ENCODE results near the gene PPP1R10.
A peak's percentile ranks its signal among the peaks of the same experiment; 100 is the strongest.

Gene PPP1R10

GRCh38 chr6:30597315-30598144 is 19.5 kb downstream of the PPP1R10 start:
- peak; percentile 87 for DNase-seq

- no peak for DNase-seq
Observed at GRCh38 chr6:30592287-30592686, 24.8 kb downstream of the PPP1R10 start.

DNA sequence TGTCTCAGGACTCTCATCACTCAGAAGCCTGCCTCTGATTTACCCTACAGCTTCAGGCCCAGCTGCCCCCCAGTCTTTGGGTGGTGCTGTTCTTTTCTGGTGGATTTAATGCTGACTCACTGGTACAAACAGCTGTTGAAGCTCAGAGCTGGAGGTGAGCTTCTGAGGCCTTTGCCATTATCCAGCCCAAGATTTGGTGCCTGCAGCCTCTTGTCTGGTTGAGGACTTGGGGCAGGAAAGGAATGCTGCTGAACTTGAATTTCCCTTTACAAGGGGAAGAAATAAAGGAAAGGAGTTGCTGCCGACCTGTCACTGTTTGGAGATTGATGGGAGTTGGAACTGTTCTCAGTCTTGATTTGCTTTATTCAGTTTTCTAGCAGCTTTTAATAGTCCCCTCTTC is 26.0 kb downstream of the PPP1R10 start:
- no peak for DNase-seq

GRCh38 chr6:30590509-30590908 is 26.5 kb downstream of the PPP1R10 start:
- no peak for DNase-seq

- no peak for DNase-seq
Observed at GRCh38 chr6:30589754-30590358, 27.2 kb downstream of the PPP1R10 start.

GRCh38 chr6:30583921-30584320 is 33.1 kb downstream of the PPP1R10 start:
- no peak for DNase-seq

DNA sequence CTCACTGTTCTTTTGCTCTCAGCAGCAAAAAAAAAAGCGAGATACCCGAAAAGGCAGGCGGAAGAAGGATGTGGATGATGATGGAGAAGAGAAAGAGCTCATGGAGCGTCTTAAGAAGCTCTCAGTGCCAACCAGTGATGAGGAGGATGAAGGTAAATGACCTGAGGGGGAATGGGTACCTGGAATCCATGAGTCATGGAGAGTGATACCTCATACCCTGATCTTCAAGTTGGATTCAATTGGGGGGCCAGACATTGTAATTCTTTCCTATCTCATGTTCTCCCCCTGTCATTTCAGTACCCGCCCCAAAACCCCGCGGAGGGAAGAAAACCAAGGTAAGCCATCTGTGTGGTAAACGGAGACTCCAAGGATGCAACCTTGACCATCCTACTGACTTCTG is 39.0 kb downstream of the PPP1R10 start:
- no peak for DNase-seq

GRCh38 chr6:30573113-30573512 is 43.9 kb downstream of the PPP1R10 start:
- DNase-seq = no peak

- no peak for DNase-seq
Observed at GRCh38 chr6:30572148-30572547, 44.9 kb downstream of the PPP1R10 start.

DNA sequence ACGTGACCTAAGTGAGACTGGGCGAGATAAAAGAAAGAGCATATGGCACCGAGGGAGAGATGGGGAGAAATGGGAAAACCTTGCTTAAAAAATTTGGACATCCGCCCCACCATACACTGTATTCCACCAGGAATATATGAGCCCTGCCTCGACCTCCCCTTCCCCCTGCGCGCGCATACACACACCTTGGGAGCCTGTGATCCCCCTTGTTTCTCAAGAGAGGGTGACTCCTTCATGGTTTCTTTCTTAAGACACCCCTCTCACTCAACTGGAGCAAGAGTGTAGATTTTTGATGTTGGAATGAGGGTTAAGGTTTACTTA is 45.3 kb downstream of the PPP1R10 start:
- DNase-seq = no peak

DNA sequence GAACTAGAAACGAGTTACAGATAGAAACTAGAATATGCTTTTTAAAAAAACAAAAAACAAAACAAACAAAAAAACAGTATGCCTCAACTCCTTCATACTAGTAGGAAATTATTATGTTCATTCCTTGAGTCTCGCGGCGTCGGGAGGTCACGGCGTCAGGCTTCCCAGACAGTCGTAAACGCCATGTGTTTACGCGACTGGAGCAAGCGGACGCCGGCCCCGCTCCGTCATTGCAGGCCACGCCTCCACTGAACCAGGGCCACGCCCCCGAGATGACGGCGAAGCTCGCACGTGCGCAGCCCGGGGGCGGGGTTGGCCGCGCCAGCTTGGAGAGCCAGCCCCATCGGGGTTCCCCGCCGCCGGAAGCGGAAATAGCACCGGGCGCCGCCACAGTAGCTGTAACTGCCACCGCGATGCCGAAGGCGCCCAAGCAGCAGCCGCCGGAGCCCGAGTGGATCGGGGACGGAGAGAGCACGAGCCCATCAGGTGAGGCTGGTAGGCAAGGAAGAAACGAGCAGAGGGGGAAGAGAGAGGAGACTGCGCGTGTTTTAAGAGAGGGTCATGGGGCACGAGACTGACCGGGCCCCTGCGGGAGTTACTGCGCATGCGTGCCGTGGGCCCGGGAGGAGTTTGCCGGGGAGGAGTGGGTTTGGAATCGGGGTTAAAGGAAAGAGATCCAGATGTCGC is 45.8 kb downstream of the PPP1R10 start, which contains the start of gene ABCF1:
ABCF1 (plus strand) TSS at position 368 of the 687 bp plus-strand sequence; CDS start at position 414, 46 bp downstream.
- peak; percentile 99 for DNase-seq

DNA sequence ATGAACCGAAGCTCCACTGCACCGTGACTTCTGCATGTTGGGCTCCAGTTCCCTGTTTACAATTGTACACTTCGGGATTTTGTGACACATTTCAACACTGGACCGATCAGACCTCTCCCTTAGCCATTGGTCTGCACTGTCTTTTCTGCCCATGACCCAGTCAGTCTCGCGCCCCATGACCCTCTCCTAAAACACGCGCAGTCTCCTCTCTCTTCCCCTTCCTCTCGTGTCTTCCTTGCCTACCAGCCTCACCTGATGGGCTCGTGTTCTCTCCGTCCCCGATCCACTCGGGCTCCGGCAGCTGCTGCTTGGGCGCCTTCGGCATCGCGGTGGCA is 46.3 kb downstream of the PPP1R10 start:
- DNase-seq = no peak

- DNase-seq = no peak
Observed at GRCh38 chr6:30570263-30570662, 46.8 kb downstream of the PPP1R10 start.

GRCh38 chr6:30568245-30568644 is 48.8 kb downstream of the PPP1R10 start:
- peak; percentile 68 for DNase-seq

DNA sequence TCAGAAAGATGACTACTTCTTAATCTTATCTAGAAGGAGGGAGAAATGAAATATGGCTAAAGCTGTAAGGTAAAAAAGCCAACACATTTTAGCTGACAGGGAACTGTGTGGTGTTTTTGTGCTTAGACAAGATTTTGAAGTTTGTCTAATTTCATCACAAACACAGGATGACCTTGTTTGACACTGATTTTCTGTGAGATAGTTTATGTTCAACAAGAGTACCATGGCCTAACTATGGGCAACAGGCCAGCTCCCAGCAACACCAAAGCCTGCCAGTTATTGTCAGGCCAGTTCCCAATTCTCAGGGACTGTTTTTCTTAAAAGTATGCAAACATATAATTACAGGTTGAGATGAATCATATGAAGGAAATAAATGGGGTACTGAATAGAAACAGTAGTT is 51.3 kb downstream of the PPP1R10 start:
- DNase-seq = no peak

DNA sequence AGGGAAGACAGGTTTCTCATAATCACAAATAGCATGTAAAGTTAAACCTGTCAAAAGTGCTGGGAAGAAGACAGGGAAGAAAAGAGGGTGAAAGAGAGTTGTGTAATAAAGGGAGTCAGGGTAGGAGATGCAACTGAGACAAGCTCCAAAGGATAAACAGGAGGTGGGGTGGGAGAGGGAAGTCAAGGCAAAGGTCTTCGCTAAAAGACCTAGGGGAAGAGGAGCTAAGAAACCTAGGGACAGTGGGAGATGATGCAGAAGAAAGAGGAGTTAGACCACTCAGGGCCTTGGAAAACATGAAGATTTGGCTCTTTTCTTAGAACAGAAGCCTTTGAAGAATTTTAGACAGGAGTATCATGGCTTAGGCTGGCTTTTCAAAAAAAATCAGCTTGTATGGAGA is 52.9 kb downstream of the PPP1R10 start:
- DNase-seq = no peak

DNA sequence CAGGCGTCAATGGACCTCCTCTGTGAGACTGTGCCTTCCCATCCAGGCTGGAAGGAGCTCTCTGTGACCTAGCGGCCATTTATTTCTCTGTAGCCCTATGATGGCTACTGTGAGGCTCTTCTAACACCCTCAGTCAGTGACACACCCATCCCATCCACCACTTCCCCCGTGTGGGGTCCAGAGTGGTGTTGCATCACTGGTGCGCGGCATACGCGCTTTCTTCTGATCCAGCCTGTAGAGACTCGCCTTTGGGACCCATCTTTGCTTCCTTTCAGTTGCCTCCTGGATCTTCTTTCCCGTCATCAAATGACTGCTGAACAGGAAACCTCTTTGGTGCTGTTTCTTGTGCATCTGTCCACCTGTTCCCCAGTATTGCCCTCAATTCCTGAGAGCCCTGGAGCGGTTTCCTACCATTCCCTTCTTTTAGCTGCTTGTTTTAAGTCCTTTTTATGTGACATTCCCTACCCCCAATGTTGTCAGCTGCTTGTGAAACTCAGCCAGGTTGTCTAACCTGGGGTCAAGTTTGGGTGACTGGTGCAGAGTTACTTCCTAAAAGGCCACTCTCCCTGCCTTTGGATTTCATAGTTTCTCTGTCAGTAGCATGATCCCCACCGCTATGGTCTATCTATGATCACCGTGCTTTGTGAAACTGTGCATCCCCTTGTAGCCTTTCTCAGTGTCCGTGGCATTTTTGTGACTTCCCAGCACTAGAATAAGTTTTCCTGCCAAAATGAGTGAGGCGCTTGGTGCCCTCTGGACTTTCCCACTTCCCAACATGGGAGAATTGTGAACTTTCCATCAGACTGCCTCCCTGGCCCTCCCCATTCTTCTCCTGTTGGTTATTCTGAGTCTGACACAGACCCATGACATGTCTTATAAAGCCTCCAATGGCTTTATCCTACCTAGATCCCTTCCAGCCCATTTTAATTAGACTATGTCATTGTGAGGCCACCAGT is 54.3 kb downstream of the PPP1R10 start:
- DNase-seq = no peak

DNA sequence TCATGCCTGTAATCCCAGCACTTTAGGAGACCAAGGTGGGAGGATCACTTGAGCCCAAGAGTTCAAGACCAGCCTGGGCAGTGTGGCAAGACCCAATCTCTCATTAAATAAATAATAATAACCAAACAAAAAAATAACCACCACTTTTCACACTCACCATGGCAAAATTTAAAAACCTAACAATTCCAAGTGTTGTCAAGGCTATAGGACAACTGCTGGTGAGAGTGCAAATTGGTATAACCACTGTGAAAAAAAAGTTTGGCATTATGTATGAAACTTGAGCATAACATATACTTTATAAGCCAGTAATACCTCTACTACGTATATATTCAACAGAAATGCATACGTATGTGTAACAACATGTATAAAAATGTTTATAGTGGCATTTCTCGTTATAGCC is 56.1 kb downstream of the PPP1R10 start:
- no peak for DNase-seq

DNA sequence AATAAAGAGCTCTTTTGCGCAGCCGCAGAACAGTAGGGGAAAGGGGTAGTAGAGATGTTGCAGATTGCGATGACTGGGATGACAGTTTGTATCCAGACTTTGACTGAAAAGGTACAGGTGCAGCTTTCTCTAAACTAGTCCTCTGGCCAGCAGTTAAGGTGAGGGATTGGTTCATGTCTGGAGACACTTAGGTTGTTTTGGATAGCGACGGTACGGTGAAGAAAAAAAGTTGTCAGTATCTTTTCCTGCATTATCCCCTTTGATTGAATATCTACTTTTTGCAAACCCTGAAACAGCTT is 59.4 kb downstream of the PPP1R10 start:
- DNase-seq = no peak

- peak; percentile 95 for DNase-seq
Observed at GRCh38 chr6:30556906-30557682, 59.9 kb downstream of the PPP1R10 start, which contains the start of gene PRR3. Gene PRR3 (plus strand): TSS chr6:30557295. CDS start chr6:30557345, 50 bp downstream.

DNA sequence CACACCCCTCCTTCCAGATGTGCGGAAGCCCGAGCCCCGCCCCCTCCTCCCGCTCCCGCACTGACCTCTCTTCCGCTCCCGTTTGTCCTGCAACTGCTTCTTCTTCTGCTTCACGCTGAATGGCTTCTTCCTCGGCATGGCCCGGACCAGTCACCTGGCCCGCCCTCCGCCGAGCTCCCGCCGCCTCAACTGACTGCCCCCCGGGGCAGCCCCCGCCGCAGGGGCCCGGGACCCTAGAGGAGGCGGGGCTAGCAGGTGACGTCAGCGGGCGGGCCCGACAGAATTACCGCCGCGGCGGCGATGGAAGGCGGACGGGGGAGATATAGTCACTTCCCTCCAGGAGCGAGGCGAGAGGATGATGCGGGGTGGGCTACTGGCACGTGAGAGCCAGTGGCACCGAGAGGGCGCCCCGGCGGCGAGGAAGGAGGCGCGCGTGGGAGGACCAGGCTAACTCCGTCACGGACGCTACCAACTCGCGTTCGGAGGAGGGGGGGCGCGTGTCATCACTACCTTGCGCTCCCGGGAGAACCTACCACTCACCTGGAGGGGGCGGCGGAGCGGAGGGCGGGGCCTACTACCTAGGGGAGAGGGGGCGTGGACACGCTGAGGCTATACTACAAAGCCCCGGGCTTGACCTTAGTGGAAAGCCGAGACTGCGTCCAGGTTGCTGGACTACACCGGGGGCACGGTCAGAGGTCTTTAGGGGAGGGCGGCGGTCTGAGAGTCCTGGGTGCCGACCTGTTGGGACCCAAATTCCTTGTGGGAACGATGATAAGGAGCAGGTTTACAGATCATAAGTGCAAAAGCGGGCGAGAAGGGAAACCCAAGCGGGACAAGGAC is 60.8 kb downstream of the PPP1R10 start, which contains the start of gene GNL1:
GNL1 (minus strand) TSS at position 424 of the 840 bp plus-strand sequence; CDS start at position 138, 286 bp downstream.
- peak; percentile 100 for DNase-seq
